Measurements from ENCODE around the gene ACKR1.

ACKR1 gene, protein sequence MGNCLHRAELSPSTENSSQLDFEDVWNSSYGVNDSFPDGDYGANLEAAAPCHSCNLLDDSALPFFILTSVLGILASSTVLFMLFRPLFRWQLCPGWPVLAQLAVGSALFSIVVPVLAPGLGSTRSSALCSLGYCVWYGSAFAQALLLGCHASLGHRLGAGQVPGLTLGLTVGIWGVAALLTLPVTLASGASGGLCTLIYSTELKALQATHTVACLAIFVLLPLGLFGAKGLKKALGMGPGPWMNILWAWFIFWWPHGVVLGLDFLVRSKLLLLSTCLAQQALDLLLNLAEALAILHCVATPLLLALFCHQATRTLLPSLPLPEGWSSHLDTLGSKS

DNA sequence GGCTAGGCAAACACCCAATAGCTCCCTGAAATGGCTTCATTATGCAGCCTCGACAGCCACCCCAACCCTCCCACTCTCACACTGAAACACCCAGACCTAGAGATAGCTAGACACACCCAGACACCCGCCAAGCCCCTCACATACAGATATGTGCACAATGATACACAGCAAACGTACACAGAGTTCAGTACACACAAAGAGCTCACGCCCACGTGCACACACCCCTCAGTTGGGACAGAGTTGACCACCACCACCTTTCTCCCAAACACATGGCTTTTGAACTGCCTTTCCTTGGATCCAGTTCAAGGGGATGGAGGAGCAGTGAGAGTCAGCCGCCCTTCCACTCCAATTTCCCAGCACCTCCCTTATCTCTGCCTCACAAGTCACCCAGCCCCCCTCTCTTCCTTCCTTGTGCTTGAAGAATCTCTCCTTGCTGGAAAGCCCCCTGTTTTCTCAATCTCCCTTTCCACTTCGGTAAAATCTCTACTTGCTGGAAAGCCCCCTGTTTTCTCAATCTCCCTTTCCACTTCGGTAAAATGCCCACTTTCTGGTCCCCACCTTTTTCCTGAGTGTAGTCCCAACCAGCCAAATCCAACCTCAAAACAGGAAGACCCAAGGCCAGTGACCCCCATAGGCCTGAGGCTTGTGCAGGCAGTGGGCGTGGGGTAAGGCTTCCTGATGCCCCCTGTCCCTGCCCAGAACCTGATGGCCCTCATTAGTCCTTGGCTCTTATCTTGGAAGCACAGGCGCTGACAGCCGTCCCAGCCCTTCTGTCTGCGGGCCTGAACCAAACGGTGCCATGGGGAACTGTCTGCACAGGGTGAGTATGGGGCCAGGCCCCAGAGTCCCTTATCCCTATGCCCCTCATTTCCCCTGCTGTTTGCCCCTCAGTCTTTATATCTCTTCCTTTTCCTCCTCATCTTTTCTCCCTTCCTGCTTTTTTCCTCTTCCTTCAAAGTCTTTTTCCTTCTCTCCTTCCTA lies at the start of gene ACKR1:
ACKR1 (plus strand) TSS at position 715 of the 981 bp plus-strand sequence; CDS start at position 800, 85 bp downstream.
- no peak for DNase-seq

DNA sequence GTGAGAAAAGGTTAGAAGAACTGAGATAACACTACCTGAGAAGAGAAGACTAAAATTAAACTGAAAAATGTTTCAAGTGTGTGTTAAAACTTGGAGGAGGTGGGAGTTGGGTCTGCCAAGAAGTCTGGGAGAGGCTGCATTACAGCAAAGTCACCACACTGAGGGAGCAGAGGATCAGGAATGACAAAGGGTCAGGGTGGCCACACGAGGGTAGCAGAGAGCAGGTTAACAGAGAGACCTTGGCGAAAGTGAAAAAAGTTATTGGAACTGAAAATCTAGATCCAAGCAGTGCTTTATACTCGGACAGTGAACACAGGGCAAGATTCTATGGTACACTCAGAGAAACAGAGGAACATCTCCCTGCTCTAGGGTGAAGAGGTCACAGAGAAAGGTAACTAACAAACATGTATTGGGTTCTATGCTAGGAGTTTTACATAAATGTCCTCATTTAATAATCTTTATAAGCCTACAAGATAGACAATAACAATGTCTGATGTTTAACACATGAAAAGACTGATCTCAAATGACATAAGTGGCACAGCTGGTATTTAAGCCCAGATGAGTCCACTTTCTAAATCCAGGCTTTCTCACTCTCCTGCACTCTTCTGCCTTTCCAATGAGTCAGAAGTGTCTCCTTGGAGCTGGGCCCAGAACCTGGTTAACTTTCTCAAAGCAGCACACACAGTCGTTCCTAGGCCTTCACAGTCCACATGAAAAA lies 43.5 kb upstream of the ACKR1 start:
- peak; percentile 54 for DNase-seq

DNA sequence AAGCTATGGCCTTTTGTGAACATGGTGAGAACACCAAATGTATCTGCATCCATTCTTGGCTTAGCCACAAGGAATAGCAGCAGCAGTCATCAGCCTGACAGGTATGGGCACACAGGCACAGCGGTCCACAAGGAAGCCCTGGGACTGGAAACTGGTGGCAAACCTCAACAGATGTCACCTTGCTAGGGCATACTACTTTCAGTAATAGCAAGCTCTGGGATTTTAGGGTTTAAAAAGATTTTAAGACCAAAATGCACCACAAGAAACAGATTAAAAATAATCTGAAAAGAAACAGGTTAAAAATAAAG lies 43.0 kb upstream of the ACKR1 start:
- no peak for DNase-seq

DNA sequence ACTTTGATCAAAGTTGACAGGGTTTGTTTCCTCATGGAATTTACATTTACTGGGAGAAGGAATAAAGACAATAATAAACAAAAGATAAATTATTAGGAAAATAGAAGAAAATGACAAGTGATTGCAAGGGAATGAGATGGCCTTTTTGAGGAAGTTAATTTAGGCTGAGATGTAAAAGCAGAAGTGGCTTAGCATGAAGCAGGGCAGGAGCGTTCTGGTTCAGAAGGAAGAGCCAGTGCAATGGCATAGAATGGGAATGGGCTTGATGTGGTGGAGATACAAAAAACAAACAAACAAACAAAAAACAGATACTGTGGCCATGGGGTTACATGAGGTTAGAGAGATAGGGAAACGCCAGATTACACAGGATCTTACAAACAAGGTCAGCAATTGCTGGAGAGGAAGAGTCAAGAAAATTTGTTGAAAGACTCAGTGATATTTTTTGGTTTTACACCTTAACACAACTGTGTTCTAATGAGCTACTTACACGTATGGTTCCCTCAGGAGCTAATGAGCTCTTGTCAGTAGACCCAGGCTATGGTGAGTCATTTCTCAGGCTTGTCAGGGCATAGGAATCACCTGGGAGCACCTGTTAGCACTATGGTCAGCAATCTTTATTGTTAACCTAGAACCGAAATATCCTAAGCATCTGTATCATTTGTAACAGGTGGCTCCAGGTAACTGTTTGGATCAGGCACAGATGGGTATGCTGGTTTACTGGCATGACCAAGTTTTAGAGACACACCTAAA lies 42.0 kb upstream of the ACKR1 start:
- no peak for DNase-seq

DNA sequence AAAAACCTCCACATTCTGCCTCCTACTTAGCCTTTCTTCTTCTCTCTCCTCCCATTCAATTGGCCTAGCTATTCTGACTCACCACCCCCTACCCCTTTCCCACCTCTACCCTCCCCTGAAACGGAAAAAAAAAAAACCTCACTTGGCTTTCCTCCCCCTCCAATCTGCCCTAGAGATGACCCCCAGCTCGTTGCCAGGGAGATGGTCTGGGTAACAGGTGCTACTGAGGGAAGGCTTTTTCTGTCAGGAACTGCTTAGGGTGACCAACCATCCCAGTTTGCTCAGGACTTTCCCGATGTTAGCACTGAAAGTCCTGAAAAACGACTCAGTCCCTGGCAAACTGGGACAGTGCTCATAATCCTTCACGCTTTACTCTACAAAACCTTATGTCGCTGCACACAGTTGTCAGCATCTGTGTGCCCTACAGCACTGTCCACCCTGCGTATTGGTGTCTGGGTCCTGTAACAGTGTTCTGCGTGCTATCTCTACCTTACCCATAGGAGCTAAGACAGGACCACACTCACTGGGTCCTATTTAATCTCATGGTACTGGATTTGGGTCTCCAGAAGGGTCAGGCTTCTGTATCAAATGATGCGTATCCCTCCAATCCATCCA lies 41.0 kb upstream of the ACKR1 start:
- DNase-seq = no peak

DNA sequence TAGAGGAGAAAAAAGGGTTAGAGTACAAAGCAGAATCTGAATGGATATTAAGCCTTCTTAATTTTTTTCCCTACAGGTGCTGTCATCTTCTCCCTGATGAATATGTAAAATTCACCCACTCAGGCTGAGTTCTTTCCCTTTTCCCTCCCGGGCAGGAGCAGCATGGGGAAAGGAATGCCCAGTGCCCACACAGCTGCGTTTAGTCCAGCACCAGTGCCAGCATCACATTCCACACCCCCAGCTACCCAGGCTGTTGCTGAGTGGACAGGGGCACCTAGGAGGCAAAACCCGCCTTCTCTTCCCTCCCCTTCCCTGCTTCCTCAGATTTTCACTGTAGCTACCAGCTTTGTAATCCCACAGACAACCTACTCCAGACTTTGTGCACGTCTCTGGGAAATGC lies 36.6 kb upstream of the ACKR1 start:
- DNase-seq = no peak

DNA sequence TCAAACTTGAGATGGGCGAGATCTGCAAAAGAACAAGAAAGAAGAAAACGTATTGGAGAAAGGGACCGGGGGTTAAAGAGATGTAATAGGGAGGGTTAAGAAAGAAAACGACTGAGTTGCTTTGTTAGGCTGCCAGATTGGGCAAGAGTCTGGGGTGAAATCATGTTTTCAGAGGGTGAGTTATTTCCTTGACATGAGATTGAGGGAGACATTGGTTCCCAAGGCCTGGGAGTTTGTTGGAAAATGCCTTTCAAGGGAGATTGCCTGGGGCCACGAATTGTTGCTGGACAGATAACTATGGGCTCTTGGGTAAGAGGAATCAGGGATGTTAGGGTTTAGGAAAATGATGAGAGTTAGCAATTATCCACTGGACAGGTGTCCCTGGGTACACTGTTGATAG lies 34.0 kb upstream of the ACKR1 start:
- DNase-seq = no peak

DNA sequence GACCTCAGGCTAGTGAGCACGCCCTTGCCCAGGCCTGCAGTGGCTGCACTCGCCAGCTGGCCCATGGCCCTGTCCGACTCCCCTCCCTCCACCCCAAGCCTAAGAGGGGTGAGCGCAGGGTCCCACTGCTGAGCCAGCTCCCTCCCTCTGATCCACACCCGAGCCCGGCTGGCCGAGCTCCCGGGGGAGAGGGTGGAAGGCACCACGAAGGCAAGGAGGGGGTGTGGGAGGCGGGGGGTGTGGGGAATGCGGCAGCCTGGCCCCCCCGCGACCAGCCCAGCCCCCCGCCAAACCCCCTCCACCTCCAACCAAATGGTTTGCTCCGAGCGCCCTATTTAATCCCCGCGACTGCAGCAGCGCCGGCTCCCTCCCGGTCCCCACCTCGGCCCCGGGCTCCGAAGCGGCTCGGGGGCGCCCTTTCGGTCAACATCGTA lies 33.4 kb upstream of the ACKR1 start, which contains the start of gene CADM3:
CADM3 (plus strand) TSS at position 362 of the 434 bp plus-strand sequence. CDS start 151 bp downstream, outside the sequence.
- DNase-seq = no peak

DNA sequence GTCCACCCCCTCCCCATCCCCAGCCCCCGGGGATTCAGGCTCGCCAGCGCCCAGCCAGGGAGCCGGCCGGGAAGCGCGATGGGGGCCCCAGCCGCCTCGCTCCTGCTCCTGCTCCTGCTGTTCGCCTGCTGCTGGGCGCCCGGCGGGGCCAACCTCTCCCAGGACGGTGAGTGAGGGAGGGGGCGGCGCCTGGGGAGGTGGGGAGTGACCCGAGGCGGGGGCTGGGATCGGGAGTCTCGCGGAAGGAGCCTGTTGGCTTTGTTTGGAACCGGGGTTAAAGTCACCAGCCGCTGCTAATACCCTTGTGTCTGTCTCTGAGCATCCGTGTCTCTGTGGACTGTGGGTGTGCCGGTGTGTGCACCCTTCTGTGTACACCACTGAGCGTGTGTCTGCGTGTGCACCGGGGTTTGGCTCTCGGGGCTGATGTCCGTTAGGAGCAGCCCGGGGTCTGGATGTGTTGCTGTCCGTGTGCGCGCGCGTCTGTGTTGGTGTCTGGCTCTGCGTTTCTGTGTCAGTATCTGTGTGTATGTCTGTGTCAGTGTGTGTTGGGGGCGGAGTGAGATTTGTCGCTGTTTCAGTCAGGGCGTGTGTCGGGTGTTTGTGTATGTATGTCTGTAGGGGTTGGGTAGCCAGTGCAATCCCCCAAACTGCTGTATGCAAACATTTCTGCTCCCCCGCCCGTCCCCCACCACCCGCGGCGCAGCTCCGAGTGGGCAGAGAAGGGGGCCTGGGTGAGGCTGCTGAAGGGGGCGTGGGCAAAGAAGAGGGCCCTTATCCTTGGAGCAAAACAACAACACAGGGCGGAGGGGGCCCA lies 32.8 kb upstream of the ACKR1 start:
- no peak for DNase-seq

DNA sequence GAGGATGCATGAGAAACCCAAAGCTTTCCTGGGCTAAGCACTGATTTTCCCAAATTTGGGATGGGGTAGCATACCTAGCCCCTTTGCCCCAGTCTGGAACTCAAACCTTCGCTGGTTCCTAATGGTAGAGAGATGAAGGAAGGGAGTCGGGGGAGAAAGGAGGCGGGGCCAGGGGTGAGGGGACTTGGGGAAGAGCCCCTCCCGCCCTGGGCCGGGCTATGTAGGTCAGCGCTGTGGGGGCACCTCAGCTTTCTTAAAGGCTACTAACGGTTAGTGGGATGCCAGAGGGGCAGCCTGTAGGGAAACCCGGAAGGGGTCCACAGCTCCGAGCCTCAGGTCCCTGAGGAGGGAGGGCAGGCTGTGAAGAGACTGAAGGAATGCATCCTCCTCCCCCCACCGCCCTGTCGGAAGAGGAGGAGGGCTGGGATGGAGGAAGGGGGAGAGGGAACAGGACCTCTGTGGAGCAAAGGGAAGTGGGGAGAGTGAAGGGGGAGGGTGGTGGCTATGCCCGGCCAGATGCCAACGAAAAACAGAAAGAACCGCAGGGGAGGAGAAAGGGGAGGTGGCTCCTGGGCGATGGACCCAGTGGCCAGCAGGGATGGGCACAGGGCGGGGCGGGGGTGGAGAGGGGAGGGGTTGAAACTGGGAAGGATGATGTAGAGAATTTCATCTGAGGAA lies 31.9 kb upstream of the ACKR1 start:
- DNase-seq = no peak

DNA sequence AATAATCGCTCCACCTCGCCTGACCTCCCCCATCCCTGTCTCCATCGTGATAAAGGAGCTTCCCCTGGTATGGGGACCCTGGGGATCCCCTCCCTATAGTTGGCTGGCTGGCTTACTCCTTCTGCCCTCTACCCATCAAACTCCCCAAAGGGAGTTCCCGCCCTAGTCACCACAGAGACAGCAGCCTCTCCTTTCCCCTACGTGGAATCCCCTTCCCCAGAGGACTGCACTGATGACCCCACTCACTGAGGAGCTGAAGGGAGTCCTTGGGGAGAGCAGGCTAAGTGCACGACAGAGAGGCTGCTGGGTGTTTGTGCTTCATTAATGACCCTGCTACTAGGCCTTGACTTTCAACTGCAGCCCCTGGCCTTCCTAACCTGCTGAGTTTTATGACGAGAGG lies 31.4 kb upstream of the ACKR1 start:
- DNase-seq = no peak

DNA sequence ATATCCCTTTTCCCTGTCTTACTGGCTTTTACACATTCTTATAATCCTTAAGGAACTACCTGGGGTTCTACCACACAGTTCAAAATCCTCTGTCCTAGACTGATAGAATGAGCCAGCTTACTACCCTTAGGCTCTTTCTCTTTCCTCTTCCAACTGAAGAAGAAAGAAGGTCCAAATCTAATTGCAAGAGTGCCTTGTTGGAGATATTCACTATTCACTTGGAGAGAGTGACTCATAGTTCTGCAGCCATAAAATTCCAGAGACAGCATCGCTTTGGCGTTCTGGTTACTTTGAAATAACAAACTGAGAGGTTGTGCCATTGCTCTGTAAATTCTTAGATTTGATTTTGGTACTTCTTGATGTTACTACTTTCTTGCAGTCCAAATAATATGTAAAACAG lies 29.1 kb upstream of the ACKR1 start:
- no peak for DNase-seq

DNA sequence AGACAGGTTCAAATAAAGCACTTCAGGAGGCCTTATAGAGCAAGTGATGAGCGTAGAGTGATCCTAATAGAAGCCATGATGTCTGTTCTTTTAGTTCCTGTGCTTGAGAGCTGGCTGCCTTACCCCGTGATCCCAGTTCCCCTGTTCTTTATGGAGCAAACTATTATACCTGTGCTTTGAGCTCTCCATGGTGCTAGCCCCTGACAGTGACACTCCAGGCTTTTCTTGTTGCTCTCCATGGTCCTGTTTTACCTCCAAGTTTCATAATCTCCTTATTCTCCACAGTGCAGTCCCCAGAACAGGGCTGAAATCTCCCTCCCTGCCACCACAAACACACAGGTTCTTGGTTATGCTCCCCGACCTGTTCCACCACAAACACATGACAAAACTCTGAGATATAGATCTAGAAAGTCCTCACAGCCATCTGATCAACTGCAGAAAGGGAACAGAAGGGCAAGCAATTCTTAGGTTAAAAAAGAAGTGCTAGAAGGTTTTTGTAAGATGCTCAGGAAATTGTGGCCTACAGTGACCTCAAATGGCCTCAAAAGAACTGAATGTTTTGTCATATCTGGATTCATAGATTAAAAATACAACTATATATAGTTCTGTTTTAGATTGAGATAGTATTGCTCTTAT lies 27.3 kb upstream of the ACKR1 start:
- no peak for DNase-seq

DNA sequence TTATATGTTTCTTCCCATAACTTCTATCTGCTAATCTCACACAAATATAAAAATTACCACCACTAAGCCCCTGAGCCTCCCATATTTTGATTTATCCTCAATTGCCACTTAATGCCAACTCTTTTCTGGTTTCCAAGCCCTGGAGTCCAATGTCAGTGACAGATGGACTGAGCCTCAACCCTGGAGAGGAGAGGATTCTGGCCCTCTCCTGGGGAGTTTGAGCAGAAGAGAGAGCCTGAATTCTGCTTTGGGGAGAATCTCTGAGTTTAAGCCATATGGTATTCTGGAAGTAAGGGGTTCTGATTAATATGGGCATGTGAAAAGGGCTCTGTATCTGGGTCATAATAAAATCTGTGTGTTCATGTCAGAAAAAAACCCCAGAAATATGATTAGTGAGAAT lies 24.8 kb upstream of the ACKR1 start:
- DNase-seq = no peak

DNA sequence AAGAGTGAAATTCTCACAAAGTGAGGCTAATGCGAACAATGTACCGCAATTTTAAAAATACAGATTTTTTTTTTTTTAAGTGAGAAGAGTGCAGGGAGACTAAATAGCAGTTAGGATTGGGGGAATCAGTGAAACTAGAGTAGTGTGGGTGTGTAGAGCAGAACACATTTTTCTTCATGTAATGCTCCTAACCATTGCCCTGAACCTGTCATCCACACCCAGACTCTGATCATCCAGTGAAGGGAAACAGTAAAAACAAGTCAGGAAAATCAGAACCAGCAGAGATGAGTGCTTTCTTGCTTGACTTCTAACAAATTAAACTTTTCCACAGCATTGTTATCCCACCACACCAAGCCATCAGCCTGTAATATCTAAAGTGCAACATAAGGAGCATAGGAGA lies 24.2 kb upstream of the ACKR1 start:
- DNase-seq = no peak

DNA sequence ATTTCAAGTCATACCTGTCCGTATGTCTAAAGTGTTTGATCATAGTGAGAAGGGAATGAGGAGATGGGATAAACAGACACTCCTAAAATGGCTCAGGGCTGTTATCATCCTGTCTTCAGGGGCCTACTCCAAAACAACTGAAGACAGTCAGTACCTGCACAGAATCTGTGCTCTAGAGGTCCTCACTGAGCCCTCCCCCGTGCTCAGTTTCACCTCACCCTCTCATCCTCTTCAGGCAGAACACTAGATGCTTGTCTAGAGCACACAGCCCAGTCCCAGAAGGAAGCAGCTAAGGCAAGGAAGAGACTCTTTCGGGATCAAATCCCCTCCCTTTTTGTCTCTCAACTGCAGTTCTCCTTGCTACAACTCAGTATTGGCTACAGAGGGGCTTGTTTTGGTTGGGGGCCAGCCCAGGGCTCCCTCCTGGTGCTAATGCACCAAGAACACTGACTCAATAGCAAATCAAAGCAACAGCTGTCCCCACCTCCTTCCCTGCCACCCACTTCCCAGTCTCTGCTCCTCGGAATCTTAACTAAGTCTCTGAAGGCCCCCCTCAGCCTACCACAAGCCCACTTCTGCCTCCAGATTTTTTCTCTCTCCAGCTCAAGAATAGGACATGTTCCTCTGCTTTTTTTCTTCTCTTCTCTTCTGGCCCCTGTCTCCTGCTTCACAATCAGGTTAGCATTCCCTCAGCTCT lies 23.2 kb upstream of the ACKR1 start:
- no peak for DNase-seq

DNA sequence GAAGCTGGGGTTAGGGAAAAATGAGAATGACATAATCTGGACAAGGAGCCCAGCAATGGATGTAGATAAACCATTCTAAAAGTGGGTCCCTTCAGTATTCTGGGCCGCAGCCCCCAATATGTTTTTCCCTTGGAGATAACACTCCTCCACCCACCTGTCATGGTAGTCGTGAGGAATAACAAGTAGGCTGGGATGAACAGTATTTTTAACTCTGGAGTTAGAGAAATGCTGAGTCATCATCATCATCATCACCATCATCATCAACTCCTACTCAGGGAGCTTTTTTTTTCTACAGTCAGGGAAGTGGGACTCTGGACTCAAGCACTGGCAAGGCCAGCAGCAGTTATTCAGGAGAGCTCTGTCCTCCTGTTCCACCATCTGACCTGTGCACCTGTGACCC lies 20.5 kb upstream of the ACKR1 start:
- DNase-seq = no peak

DNA sequence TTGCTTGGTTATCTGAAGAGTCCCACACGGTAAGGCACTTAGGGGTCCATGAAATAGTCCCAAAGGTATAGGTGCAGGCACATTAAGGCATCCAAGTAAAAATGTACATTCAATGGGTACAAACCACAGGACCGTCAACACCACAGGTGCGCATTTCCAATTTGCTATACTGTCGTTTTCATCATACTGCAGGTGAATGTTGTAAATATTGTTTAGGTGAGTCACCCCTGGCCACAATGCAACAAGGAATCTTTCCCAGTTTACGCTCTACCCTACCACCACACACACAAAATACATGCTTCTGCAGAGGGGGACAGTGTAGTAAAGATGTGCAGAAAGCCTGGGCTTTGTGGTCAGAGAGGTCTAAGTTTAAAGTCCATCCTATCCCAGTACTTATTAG lies 19.6 kb upstream of the ACKR1 start:
- no peak for DNase-seq

DNA sequence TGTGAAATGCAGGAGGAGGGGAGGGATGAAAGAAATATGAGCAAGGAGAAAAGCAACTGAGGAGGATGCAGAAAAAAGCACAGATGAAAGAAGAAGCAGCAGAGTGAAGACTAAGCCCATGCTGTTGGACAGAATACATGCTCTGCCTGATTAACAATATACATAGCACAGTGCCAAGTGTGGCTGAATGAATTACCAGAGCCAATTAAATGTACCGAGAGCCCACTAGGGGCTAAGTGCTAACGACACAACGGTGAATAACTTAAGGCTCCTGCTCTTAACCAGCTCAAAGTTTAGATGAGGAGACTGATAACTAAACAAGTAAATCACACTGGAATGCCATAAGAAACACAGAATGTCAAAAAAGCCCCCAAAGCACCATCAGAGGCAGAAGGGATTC lies 17.6 kb upstream of the ACKR1 start:
- DNase-seq = no peak

Data from stimulated activated CD4-positive, alpha-beta T cell treated with anti-CD3 and anti-CD28 coated beads, Interleukin-12 subunit alpha, Interleukin-12 subunit beta, amount 100 ng/mL, for 4 hours (primary cell).